C4-2B (cell line): Measurements from ENCODE around the gene CLIP2.

ENCODE experiments used
- CTCF ChIP-seq: fragments of 450-650 bp; conservative IDR thresholded peaks from 2 replicates; pipeline ENCODE4 v1.5.1; 2017; ENCODE audit warnings: mild to moderate bottlenecking
- ZFX ChIP-seq: fragments of 450-650 bp; IDR thresholded peaks from 2 replicates; pipeline ENCODE4 v1.6.1; 2017

- TF ChIP-seq CTCF (no peak), ZFX (no peak)
These were observed 40.0 kb downstream of the CLIP2 start for GRCh38 chr7:74329225-74329624.
